Measurements from ENCODE around the gene TCF4.

- TF ChIP-seq CTCF (IDR thresholded peaks at IDR 0.05; ENCODE audit: low read depth, low read length, missing input control) (no peak), SP1 (IDR thresholded peaks at IDR 0.05) (no peak), EGR1 (IDR thresholded peaks at IDR 0.05; ENCODE audit: low read depth in 2 of 2) (no peak), REST (IDR thresholded peaks at IDR 0.05) (no peak)
Observed at GRCh38 chr18:55369346-55369745, 218.6 kb downstream of the TCF4 start.
